H1 (cell line): ENCODE results near the gene OVCH2. TPM values are rescaled to one million over a fixed set of nuclear protein-coding genes. Genes with fewer than 3 reads are reported as not detected.

Experiments used
- EZH2 ChIP-seq: fragments of 200-600 bp; sonication (generic); IDR thresholded peaks from 2 replicates; pipeline ENCODE4 v1.7.1; 2012; ENCODE audit warnings: low read depth, mild to moderate bottlenecking, moderate library complexity, low read length, inconsistent platforms; ENCODE audit not compliant: severe bottlenecking
- polyA plus RNA-seq, 7 experiments: library from polyadenylated mRNA; depleted of rRNA in 3 of 7; stranded (reverse) in 5 of 7; unstranded in 2 of 7; fragments of >200 nt in 5 of 7; fragments of 200-250 nt in 2 of 7; gene quantifications; 1 replicate in 5 of 7; 2 replicates in 1 of 7; 4 replicates in 1 of 7; pipeline versions ENCODE4 v1.2.1 to v1.2.3, GENCODE V29; 2011 to 2013; ENCODE audit warnings: missing spikeins in 2 of 7, mixed read lengths in 2 of 7
- total RNA-seq: library from RNA; stranded (reverse); fragmentation: NEBNext Ultra II Directional; extraction: Animal tissue kit (Norgen Biotek cat#: 25700); gene quantifications from 2 replicates; pipeline ENCODE4 v1.2.1, GENCODE V29; 2021
- TF ChIP-seq, protein P1 (sequence below), 3 experiments: IDR thresholded peaks; 1 replicate in 2 of 3; 2 replicates in 1 of 3; pipeline versions ENCODE4 v1.5.1 to v1.6.1; 2011; ENCODE audit warnings: low read length in 3 of 3, mild to moderate bottlenecking in 3 of 3, inconsistent platforms in 2 of 3, low read depth in 1 of 3, moderate library complexity in 1 of 3; ENCODE audit not compliant: insufficient read depth in 1 of 3; ENCODE audit errors: control extremely low read depth in 1 of 3

OVCH2 gene
- total and polyA plus RNA-seq, 2 of the 8 experiments (the other 6 are each of a cell fraction or from before 2014, with no cell fraction given): 0.03 to 1.1 TPM

GRCh38 chr11:7670641-7671040 lies 35.6 kb downstream of the OVCH2 start (continued):
- TF ChIP-seq, protein P1, sequence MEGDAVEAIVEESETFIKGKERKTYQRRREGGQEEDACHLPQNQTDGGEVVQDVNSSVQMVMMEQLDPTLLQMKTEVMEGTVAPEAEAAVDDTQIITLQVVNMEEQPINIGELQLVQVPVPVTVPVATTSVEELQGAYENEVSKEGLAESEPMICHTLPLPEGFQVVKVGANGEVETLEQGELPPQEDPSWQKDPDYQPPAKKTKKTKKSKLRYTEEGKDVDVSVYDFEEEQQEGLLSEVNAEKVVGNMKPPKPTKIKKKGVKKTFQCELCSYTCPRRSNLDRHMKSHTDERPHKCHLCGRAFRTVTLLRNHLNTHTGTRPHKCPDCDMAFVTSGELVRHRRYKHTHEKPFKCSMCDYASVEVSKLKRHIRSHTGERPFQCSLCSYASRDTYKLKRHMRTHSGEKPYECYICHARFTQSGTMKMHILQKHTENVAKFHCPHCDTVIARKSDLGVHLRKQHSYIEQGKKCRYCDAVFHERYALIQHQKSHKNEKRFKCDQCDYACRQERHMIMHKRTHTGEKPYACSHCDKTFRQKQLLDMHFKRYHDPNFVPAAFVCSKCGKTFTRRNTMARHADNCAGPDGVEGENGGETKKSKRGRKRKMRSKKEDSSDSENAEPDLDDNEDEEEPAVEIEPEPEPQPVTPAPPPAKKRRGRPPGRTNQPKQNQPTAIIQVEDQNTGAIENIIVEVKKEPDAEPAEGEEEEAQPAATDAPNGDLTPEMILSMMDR (IDR thresholded peaks at IDR 0.05; ENCODE audit: control extremely low read depth in 1 of 3, insufficient read depth in 1 of 3, low read depth in 1 of 3, low read length in 3 of 3): no peak
- no peak for TF ChIP-seq EZH2
